ENCODE measurements around the gene ABHD13. TPM values are rescaled to one million over a fixed set of nuclear protein-coding genes. Genes with fewer than 3 reads are reported as not detected.

ABHD13 gene
- total and polyA plus RNA-seq, 12 donors, result 3.1 to 5.9 (median 4.4) TPM

GRCh38 chr13:108223687-108224503 lies 5.7 kb downstream of the ABHD13 start:
- intact Hi-C loops (cut with DNase I), result loop anchor here in 2 of 10 donors (10.0 kb wide), 2 partner anchors 51 to 101 kb away; no protein-coding TSS in a partner anchor
- H3K4me3 ChIP-seq, result no peak overlapping the region
- DNase-seq (no peak), ATAC-seq (peak in 2 of 8 donors; percentile 41 to 55)
- peak overlapping the region in 1 of 10 donors; percentile 17 for H3K27ac ChIP-seq
- H3K27me3 ChIP-seq, result no peaks in the 10 kb centered on the region
- no peaks in the 10 kb centered on the region for H3K9me3 ChIP-seq
- H3K36me3 ChIP-seq, result no peaks in the 10 kb centered on the region
- peaks cover 4 to 91% (median 73%) of the 10 kb centered on the region in 9 donors for H3K4me1 ChIP-seq
- WGBS, 2 donors, result 56 to 58% methylated on average over 7 of the region's 7 CpGs
- no peak for TF ChIP-seq CTCF (IDR thresholded peaks at IDR 0.05)

GRCh38 chr13:108225440-108225839 lies 7.2 kb downstream of the ABHD13 start:
- DNase-seq (no peak), ATAC-seq (no peak)
- intact Hi-C loops (cut with DNase I), result loop anchor here in 3 of 10 donors (5.0 to 10.0 kb wide), 4 partner anchors 49 to 667 kb away; no protein-coding TSS in a partner anchor
- H3K27ac ChIP-seq, result no peak overlapping the region
- H3K4me1 ChIP-seq, result peaks cover 4 to 76% (median 57%) of the 10 kb centered on the region in 9 donors
- no peak overlapping the region for H3K4me3 ChIP-seq
- H3K36me3 ChIP-seq, result peaks cover 0 to 14% (median 0%) of the 10 kb centered on the region in 9 donors
- no peaks in the 10 kb centered on the region for H3K9me3 ChIP-seq
- TF ChIP-seq CTCF (IDR thresholded peaks at IDR 0.05), result no peak
- 72 to 83% methylated on average over 1 of the region's 1 CpG for WGBS, 2 donors
- no peaks in the 10 kb centered on the region for H3K27me3 ChIP-seq

DNA sequence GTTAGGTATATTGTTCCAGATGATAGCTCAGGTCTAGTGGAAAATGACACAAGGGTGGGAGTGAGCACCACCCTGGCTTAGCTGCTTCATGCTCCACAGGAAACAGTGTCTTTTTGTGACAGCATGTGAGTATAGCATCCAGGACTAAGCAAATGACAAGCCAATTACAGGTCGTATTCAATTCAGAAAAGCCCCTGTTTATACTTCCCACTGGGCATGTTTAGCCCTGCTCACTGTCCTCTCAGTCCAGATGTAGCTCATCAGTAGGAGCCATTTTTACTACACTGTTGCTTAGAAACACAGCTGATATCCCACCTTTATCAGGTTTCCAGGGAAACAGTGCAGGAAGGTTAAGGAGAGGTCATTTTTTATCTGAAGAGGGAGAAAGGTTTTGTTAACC lies 8.0 kb downstream of the ABHD13 start:
- no peak for TF ChIP-seq CTCF (IDR thresholded peaks at IDR 0.05)
- Histone ChIP-seq H3K27ac (no peak overlapping the region), H3K9me3 (no peaks in the 10 kb centered on the region), H3K4me1 (peaks cover 4 to 69% (median 50%) of the 10 kb centered on the region in 9 donors), H3K36me3 (peaks cover 0 to 17% (median 0%) of the 10 kb centered on the region in 9 donors), H3K4me3 (no peak overlapping the region), H3K27me3 (no peaks in the 10 kb centered on the region)
- DNase-seq (no peak), ATAC-seq (peak in 7 of 8 donors; percentile 29 to 65 (median 46))
- WGBS, 2 donors, result 0 to 7% methylated on average over 1 of the region's 1 CpG
- intact Hi-C loops (cut with DNase I), result loop anchor here in 3 of 10 donors (5.0 to 10.0 kb wide), 4 partner anchors 49 to 666 kb away; no protein-coding TSS in a partner anchor

DNA sequence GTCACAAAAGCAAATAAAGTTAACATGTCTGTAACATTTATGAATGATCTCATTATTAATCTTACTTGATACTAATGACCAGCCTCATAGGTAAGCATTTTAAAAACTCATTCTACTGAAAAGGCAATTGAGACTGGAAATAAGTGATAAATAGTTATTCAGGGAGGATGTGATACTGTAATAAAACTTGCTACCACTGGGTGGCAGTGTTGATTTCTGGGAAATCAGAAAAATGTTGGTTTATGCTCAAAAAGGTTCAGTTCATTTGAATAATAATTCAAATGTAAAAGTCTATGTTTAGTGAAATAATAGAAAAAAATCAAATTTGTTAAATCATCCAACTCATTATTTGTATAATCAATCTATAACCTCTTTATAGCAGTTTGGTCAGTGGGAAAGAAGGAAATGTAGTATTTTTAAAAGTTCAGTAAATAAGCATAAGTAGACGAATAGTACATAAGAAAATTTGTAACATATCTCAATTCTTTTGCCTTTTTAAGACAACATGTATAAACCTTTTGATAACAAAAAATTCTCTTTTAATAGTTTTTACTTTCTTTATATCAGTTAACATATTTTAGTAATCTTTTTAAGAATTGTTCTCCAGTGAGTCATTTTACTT lies 9.6 kb downstream of the ABHD13 start:
- ATAC-seq (no peak), DNase-seq (peak in 1 of 2 donors; percentile 24)
- 93 to 94% methylated on average over 1 of the region's 1 CpG for WGBS, 2 donors
- Histone ChIP-seq H3K4me3 (no peak overlapping the region), H3K27ac (no peak overlapping the region), H3K4me1 (peaks cover 4 to 54% (median 38%) of the 10 kb centered on the region in 9 donors), H3K9me3 (no peaks in the 10 kb centered on the region), H3K27me3 (no peaks in the 10 kb centered on the region), H3K36me3 (peaks cover 0 to 17% (median 0%) of the 10 kb centered on the region in 9 donors)
- TF ChIP-seq CTCF (IDR thresholded peaks at IDR 0.05), result peak; percentile 73 to 87 (median 81)
- intact Hi-C loops (cut with DNase I), result loop anchor here in 3 of 10 donors (5.0 to 10.0 kb wide), 4 partner anchors 47 to 665 kb away; no protein-coding TSS in a partner anchor

All from heart right ventricle (tissue), 16 donors.